Erythroblast (primary cell): Measurements from ENCODE around the gene ARID1B.

Experiments used
- GATA1 ChIP-seq: IDR thresholded peaks from 2 replicates; pipeline ENCODE4 v1.6.1; 2011; ENCODE audit warnings: low read depth, mild to moderate bottlenecking, control low read depth, low read length, moderate library complexity
- POLR2A ChIP-seq: IDR thresholded peaks from 2 replicates; pipeline ENCODE4 v1.6.1; 2011; ENCODE audit warnings: mild to moderate bottlenecking, low read length

- no peak for TF ChIP-seq POLR2A
- TF ChIP-seq GATA1 = no peak
Observed at GRCh38 chr6:156992020-156992804, 215.0 kb downstream of the ARID1B start.
